ENCODE measurements around the gene PAOX. TPM values are rescaled to one million over a fixed set of nuclear protein-coding genes. Genes with fewer than 3 reads are reported as not detected.
A peak's percentile ranks its signal among the peaks of the same experiment; 100 is the strongest.

PAOX gene
- total and polyA plus RNA-seq, 2 of the 13 experiments (the other 11 are each of a cell fraction or from before 2014, with no cell fraction given) = 0.49 to 0.77 TPM

- no peak overlapping the region for H3K9ac ChIP-seq (ENCODE audit: insufficient read depth, low read depth, low read length)
These were observed 40.3 kb downstream of the PAOX start for GRCh38 chr10:133419211-133419950.

GRCh38 chr10:133420028-133420427 is 41.0 kb downstream of the PAOX start:
- Histone ChIP-seq H3K79me2 (ENCODE audit: insufficient read depth, low read length) (no peaks in the 10 kb centered on the region), H2AFZ (ENCODE audit: low read length) (no peak overlapping the region), H3K4me2 (ENCODE audit: low read depth, low read length) (no peak overlapping the region), H4K20me1 (ENCODE audit: insufficient read depth, low read length) (no peaks in the 10 kb centered on the region), H3K4me3 (replicated peaks in 1 of 3; ENCODE audit: insufficient read depth in 1 of 3, low read depth in 2 of 3, low read length in 3 of 3) (no peak overlapping the region), H3K27me3 (ENCODE audit: control insufficient read depth in 1 of 2, insufficient read depth in 2 of 2, low read length in 2 of 2) (no peaks in the 10 kb centered on the region), H3K4me1 (ENCODE audit: insufficient read depth, low read length) (no peaks in the 10 kb centered on the region), H3K9ac (ENCODE audit: insufficient read depth, low read depth, low read length) (no peak overlapping the region), H3K9me3 (ENCODE audit: low read length) (no peaks in the 10 kb centered on the region), H3K36me3 (replicated peaks in 1 of 2; ENCODE audit: control insufficient read depth in 1 of 2, insufficient read depth in 2 of 2, low read length in 2 of 2) (peaks cover 6 to 19% of the 10 kb centered on the region in 2 experiments; a peak in 3 of 5 replicates), H3K27ac (ENCODE audit: extremely low read length, insufficient read depth, low read length) (no peak overlapping the region)
- FAIRE-seq (no peak), ATAC-seq (no peak), DNase-seq (ENCODE audit: low spot score) (no peak)
- CTCF ChIA-PET (ENCODE audit: low intra/inter-chr PET ratio, low total read pairs) = no interaction called here
- BruUV-seq (replicated peaks) = no TSS peak
- WGBS (ENCODE audit: low lambda C conversion rate) = 96% methylated on average over 13 of the region's 17 CpGs
- in situ Hi-C loops (cut with HindIII; ENCODE audit: extremely low pct_ligation_motif_present, low pct_unique_long_range_greater_than_20kb) (loop anchor here (5.0 kb wide), 1 partner anchor 152 kb away; no protein-coding TSS in a partner anchor), intact Hi-C loops (cut with micrococcal nuclease; ENCODE audit: unreplicated experiment) (no loop called here)
- TF ChIP-seq ZNF781 (CRISPR knock-in tag; IDR thresholded peaks at IDR 0.05; ENCODE audit: borderline replicate concordance, not compliant biosample characterization) = no peak
- no peak for TF ChIP-seq ZNF772 (CRISPR knock-in tag; IDR thresholded peaks at IDR 0.05)
- no peak for TF ChIP-seq ZFAT (CRISPR knock-in tag; conservative IDR thresholded peaks at IDR 0.05)
- no peak for TF ChIP-seq HNF4G (IDR thresholded peaks at IDR 0.05; ENCODE audit: borderline replicate concordance, low read depth, low read length)
- TF ChIP-seq HNF4G (CRISPR knock-in tag; IDR thresholded peaks at IDR 0.05; ENCODE audit: borderline replicate concordance, low read depth) = no peak
- no peak for TF ChIP-seq CBX1 (IDR thresholded peaks at IDR 0.05; ENCODE audit: low read depth)
- no peak for TF ChIP-seq ZNF644 (CRISPR knock-in tag; IDR thresholded peaks at IDR 0.05; ENCODE audit: low read depth)
- no peak for TF ChIP-seq HCFC1 (IDR thresholded peaks at IDR 0.05; ENCODE audit: low read depth, low read length)
- TF ChIP-seq MYNN (CRISPR knock-in tag; IDR thresholded peaks at IDR 0.05; ENCODE audit: low read depth) = no peak
- TF ChIP-seq NCOA1 (CRISPR knock-in tag; IDR thresholded peaks at IDR 0.05) = no peak
- TF ChIP-seq ZZZ3 (CRISPR knock-in tag; IDR thresholded peaks at IDR 0.05; ENCODE audit: borderline replicate concordance) = no peak
- POLR2A ChIA-PET = interaction anchor here (0.9 kb wide), 1 partner anchor 63 kb away, joined by 3 read pairs; the partner anchor contains the start of gene FUOM

More at GRCh38 chr10:133419211-133419950, 40.3 kb downstream of the PAOX start:
- no peak for ATAC-seq
- 91% methylated on average over 27 of the region's 34 CpGs for WGBS (ENCODE audit: low lambda C conversion rate)
- H3K4me2 ChIP-seq (ENCODE audit: low read depth, low read length) = no peak overlapping the region
- ChIA-PET POLR2A (interaction anchor here (0.9 kb wide), 1 partner anchor 62 kb away, joined by 3 read pairs; the partner anchor contains the start of gene FUOM), CTCF (ENCODE audit: low intra/inter-chr PET ratio, low total read pairs) (no interaction called here)
- intact Hi-C loops (cut with micrococcal nuclease; ENCODE audit: unreplicated experiment) (no loop called here), in situ Hi-C loops (cut with HindIII; ENCODE audit: extremely low pct_ligation_motif_present, low pct_unique_long_range_greater_than_20kb) (no loop called here)
- H4K20me1 ChIP-seq (ENCODE audit: insufficient read depth, low read length) = no peaks in the 10 kb centered on the region
- no TSS peak for BruUV-seq (replicated peaks)
- H3K27ac ChIP-seq (ENCODE audit: extremely low read length, insufficient read depth, low read length) = no peak overlapping the region
- H3K36me3 ChIP-seq (replicated peaks in 1 of 2; ENCODE audit: control insufficient read depth in 1 of 2, insufficient read depth in 2 of 2, low read length in 2 of 2) = peaks cover 6 to 20% of the 10 kb centered on the region in 2 experiments; a peak in 3 of 5 replicates
- H3K4me3 ChIP-seq (replicated peaks in 1 of 3; ENCODE audit: insufficient read depth in 1 of 3, low read depth in 2 of 3, low read length in 3 of 3) = no peak overlapping the region
- H3K9me3 ChIP-seq (ENCODE audit: low read length) = no peaks in the 10 kb centered on the region
- H2AFZ ChIP-seq (ENCODE audit: low read length) = no peak overlapping the region
- no peaks in the 10 kb centered on the region for H3K4me1 ChIP-seq (ENCODE audit: insufficient read depth, low read length)
- no peak for FAIRE-seq
- no peaks in the 10 kb centered on the region for H3K27me3 ChIP-seq (ENCODE audit: control insufficient read depth in 1 of 2, insufficient read depth in 2 of 2, low read length in 2 of 2)
- no peak for DNase-seq (ENCODE audit: low spot score)
- TF ChIP-seq ZNF431 (CRISPR knock-in tag; IDR thresholded peaks at IDR 0.05; ENCODE audit: borderline replicate concordance, low read depth) (no peak), NR2F2 (IDR thresholded peaks at IDR 0.05; ENCODE audit: borderline replicate concordance, low read depth) (no peak), AGO2 (optimal IDR thresholded peaks at IDR 0.05; ENCODE audit: low read depth, low read length) (peak; percentile 61)
- H3K79me2 ChIP-seq (ENCODE audit: insufficient read depth, low read length) = no peaks in the 10 kb centered on the region

All from HepG2 (cell line).